Measurements from ENCODE around the gene CAPN5.

- no peak for TF ChIP-seq CTCF (IDR thresholded peaks at IDR 0.05)
- no peak for TF ChIP-seq POLR2A (IDR thresholded peaks at IDR 0.05)
Measured at GRCh38 chr11:77063861-77064260, 2.9 kb upstream of the CAPN5 start.
